Spleen (tissue), 7 donors: ENCODE measurements around the gene SPATA31C1.
"Not testable (repeated sequence)": the region's sequence is repeated elsewhere in the genome, so short reads cannot be mapped to it uniquely, and the experiment has no call there.

Source experiments
- CTCF ChIP-seq, 11 experiments: fragments of 200-600 bp in 7 of 11; fragments of 450-650 bp in 4 of 11; sonication (generic) in 4 of 11; IDR thresholded peaks in 8 of 11; conservative IDR thresholded peaks in 3 of 11; 1 replicate in 7 of 11; 2 replicates in 4 of 11; pipeline versions ENCODE4 v1.4.0 to v1.8.0; 2016 to 2021; ENCODE audit warnings: antibody characterized with exemption in 11 of 11, inconsistent platforms in 4 of 11, mild to moderate bottlenecking in 1 of 11
- POLR2A ChIP-seq, 3 donors: fragments of 450-650 bp; IDR thresholded peaks; one replicate each; pipeline ENCODE4 v1.5.1; 2017; ENCODE audit warnings: antibody characterized with exemption in 3 of 3, mild to moderate bottlenecking in 1 of 3
- donor health status: DM: no; HTN: no; CAD: no; lungs with moderate emphysema.
- donor health status: DM: no; HTN: no; CAD: no.
- donor health status: DM: no; HTN: no; CAD: no.

GRCh38 chr9:87924851-87925250 is 7.1 kb downstream of the SPATA31C1 start:
- not testable (repeated sequence) for TF ChIP-seq CTCF (IDR thresholded peaks at IDR 0.05 in 8 of 11, conservative IDR thresholded peaks at IDR 0.05 in 3 of 11); POLR2A (IDR thresholded peaks at IDR 0.05)
